Measurements from ENCODE around the gene FAM174C.

GRCh38 chr19:1299801-1300200 is 24.5 kb downstream of the FAM174C start:
- TF ChIP-seq CTCF (IDR thresholded peaks at IDR 0.05) (no peak), POLR2A (IDR thresholded peaks at IDR 0.05) (no peak)
